Measurements from ENCODE around the gene ARL5C.

GRCh38 chr17:39175695-39176093 lies 9.7 kb upstream of the ARL5C start:
- TF ChIP-seq CTCF (IDR thresholded peaks at IDR 0.05): no peak
- no peak for TF ChIP-seq USF2 (CRISPR knock-in tag; IDR thresholded peaks at IDR 0.05)
- no peak for TF ChIP-seq KAT7 (CRISPR knock-in tag; IDR thresholded peaks at IDR 0.05; ENCODE audit: borderline replicate concordance)
- no peak for TF ChIP-seq ZNF232 (CRISPR knock-in tag; IDR thresholded peaks at IDR 0.05)

Measured in WTC11 (cell line).